Right cardiac atrium (tissue), 5 donors: ENCODE data around the gene SLC35D1. TPM values are rescaled to one million over a fixed set of nuclear protein-coding genes. Genes with fewer than 3 reads are reported as not detected.
A peak's percentile ranks its signal among the peaks of the same experiment; 100 is the strongest.
"Not testable (repeated sequence)": the region's sequence is repeated elsewhere in the genome, so short reads cannot be mapped to it uniquely, and the experiment has no call there.

Source experiments
- ATAC-seq, 2 donors: fragments of 200-7000 bp; cut with Tn5 transposase; one replicate each; pipeline versions ENCODE4 v1.8.0 to v1.9.1; 2020; ENCODE audit warnings: moderate library complexity in 2 of 2, mild to moderate bottlenecking in 1 of 2
- DNase-seq, 3 donors: peaks; one replicate each; pipeline ENCODE4 v3.0.0-alpha.2; 2020
- H3K27ac ChIP-seq: one replicate; pipeline ENCODE4 v1.5.1; 2013; ENCODE audit warnings: mild to moderate bottlenecking, low read length, control low read depth, moderate library complexity
- H3K27me3 ChIP-seq: one replicate; pipeline ENCODE4 v1.6.1; 2013; ENCODE audit not compliant: control insufficient read depth, insufficient read depth
- H3K4me1 ChIP-seq: one replicate; pipeline ENCODE4 v1.6.1; 2013; ENCODE audit warnings: low read length; ENCODE audit not compliant: control insufficient read depth, insufficient read depth
- H3K4me3 ChIP-seq: one replicate; pipeline ENCODE4 v1.5.1; 2013; ENCODE audit warnings: low read length, control low read depth
- H3K9me3 ChIP-seq: one replicate; pipeline ENCODE4 v1.6.1; 2013; ENCODE audit warnings: low read length; ENCODE audit not compliant: control insufficient read depth
- WGBS: extraction: QIAGEN DNeasy Blood & Tissue Kit; methylation state at CpG from one replicate; pipeline ENCODE4 v1.1.7; 2013; 5-methylcytosine and 5-hydroxymethylcytosine counted together
- intact Hi-C, 4 donors: fragments of 100-400 bp; cut with DNase I; formaldehyde crosslinking; loops; one replicate each; pipeline versions ENCODE4 v1.11.0 to v1.14.0; 2022 to 2023
- polyA plus RNA-seq: library from polyadenylated mRNA; stranded (reverse); fragments of 200-250 nt; gene quantifications from one replicate; pipeline ENCODE4 v1.2.3, GENCODE V29; 2013
- total RNA-seq, 4 donors: library from RNA; stranded (reverse); fragmentation: NEBNext Ultra II Directional; extraction: Animal tissue kit (Norgen Biotek cat#: 25700); gene quantifications; one replicate each; pipeline ENCODE4 v1.2.1, GENCODE V29; 2021
- donor health status: healthy with polysubstance abuse.
- donor health status: DM: no; HTN: yes; CAD: no.
- donor health status: DM: no; HTN: no; CAD: no.
- donor health status: DM: no; HTN: yes; CAD: no; lungs with severe emphysema.
- donor health status: DM: yes; HTN: yes; CAD: no.

SLC35D1 gene
- total and polyA plus RNA-seq, 5 donors = 2.4 to 4.6 (median 3.9) TPM

DNA sequence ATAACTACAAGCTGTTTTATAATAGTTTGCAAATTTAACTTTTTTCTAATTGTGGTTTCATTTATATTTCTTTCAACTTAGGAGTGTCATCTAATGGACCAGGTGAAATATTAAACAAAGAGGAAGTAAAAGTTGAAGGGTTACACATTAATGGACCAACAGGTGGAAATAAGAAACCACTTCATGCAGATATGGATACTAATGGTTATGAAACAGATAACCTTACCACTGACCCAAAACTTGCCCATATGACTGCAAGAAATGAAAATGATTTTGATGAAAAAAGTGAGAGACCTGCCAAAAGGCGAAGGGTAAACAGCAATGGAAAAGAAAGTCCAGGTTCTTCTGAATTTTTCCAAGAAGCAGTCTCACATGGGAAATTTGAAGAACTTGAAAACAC lies 69.5 kb downstream of the SLC35D1 start:
- Histone ChIP-seq H3K9me3 (no peaks in the 10 kb centered on the region), H3K27me3 (no peaks in the 10 kb centered on the region), H3K4me3 (no peak overlapping the region), H3K27ac (no peak overlapping the region), H3K4me1 (no peaks in the 10 kb centered on the region)
- DNase-seq = no peak
- intact Hi-C loops = no loop called here
- no peak for ATAC-seq
- WGBS = 97% methylated on average over 1 of the region's 1 CpG

GRCh38 chr1:66982561-66983260 lies 71.2 kb downstream of the SLC35D1 start:
- intact Hi-C loops = no loop called here
- WGBS = 92% methylated on average over 4 of the region's 4 CpGs

GRCh38 chr1:66981679-66982078 lies 72.3 kb downstream of the SLC35D1 start:
- intact Hi-C loops = no loop called here
- no peaks in the 10 kb centered on the region for H3K9me3 ChIP-seq
- no peaks in the 10 kb centered on the region for H3K27me3 ChIP-seq
- 39% methylated on average over 4 of the region's 4 CpGs for WGBS
- H3K27ac ChIP-seq = no peak overlapping the region
- H3K4me1 ChIP-seq = no peaks in the 10 kb centered on the region
- peak in 1 of 3 donors; percentile 61 for DNase-seq
- ATAC-seq = peak; percentile 64 to 80
- peak overlapping the region; percentile 45 for H3K4me3 ChIP-seq

More at GRCh38 chr1:66982561-66983260, 71.2 kb downstream of the SLC35D1 start:
- H3K4me1 ChIP-seq = no peaks in the 10 kb centered on the region
- ATAC-seq (no peak), DNase-seq (no peak)
- H3K4me3 ChIP-seq = no peak overlapping the region
- no peak overlapping the region for H3K27ac ChIP-seq
- no peaks in the 10 kb centered on the region for H3K27me3 ChIP-seq
- H3K9me3 ChIP-seq = no peaks in the 10 kb centered on the region

GRCh38 chr1:66980745-66981367 lies 73.1 kb downstream of the SLC35D1 start:
- peak overlapping the region; percentile 45 for H3K4me3 ChIP-seq
- no peak for DNase-seq
- no peaks in the 10 kb centered on the region for H3K9me3 ChIP-seq
- ATAC-seq = no peak
- no peaks in the 10 kb centered on the region for H3K27me3 ChIP-seq
- no peaks in the 10 kb centered on the region for H3K4me1 ChIP-seq
- H3K27ac ChIP-seq = no peak overlapping the region
- intact Hi-C loops = no loop called here
- 74% methylated on average over 1 of the region's 1 CpG for WGBS

DNA sequence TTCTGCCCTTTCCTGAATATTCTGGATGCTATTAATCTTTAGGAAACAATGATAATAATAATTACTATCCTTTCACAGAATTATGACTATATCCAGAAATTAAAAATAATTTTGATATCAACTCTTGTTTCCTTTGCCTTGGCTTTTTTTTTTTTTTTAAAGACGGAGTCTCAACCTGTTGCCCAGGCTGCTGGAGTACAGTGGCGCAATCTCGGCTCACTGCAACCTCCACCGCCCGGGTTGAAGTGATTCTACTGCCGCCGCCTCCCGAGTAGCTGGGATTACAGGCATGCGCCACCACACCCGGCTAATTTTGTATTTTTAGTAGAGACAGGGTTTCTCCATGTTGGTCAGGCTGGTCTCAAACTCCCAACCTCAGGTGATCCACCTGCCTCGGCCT lies 74.3 kb downstream of the SLC35D1 start:
- ATAC-seq, H3K9me3 ChIP-seq, H3K4me3 ChIP-seq, H3K4me1 ChIP-seq, DNase-seq, H3K27me3 ChIP-seq, intact Hi-C loops, H3K27ac ChIP-seq: not testable (repeated sequence)
- 99% methylated on average over 11 of the region's 11 CpGs for WGBS

DNA sequence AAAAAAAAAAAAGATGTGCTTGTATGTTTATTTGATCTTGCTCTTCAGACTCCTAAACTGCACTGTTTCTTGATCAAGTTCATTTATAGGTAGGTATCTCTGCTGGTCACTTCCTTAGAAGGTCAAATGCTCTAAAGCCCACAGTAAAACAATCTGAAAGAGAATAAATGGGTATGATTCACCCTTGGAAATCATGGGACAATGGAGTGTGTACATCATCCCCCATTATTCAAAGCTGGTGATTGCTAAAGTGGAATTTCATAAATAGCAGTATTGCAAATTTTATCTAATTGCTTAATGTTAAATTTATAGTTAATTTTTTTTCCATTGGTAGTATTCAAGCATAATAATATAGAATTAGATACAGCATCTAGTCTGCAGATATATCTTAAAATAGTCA lies 75.7 kb downstream of the SLC35D1 start:
- Histone ChIP-seq H3K27me3 (no peaks in the 10 kb centered on the region), H3K27ac (no peak overlapping the region), H3K9me3 (no peaks in the 10 kb centered on the region), H3K4me3 (no peak overlapping the region), H3K4me1 (no peaks in the 10 kb centered on the region)
- intact Hi-C loops = no loop called here
- DNase-seq = no peak
- no peak for ATAC-seq

GRCh38 chr1:66968574-66968973 lies 85.4 kb downstream of the SLC35D1 start:
- Histone ChIP-seq H3K27ac (no peak overlapping the region), H3K9me3 (no peaks in the 10 kb centered on the region), H3K27me3 (no peaks in the 10 kb centered on the region), H3K4me3 (no peak overlapping the region), H3K4me1 (no peaks in the 10 kb centered on the region)
- ATAC-seq = no peak
- 94% methylated on average over 3 of the region's 3 CpGs for WGBS
- intact Hi-C loops = no loop called here
- no peak for DNase-seq

- H3K9me3 ChIP-seq, H3K27ac ChIP-seq, H3K4me3 ChIP-seq, H3K4me1 ChIP-seq, DNase-seq, H3K27me3 ChIP-seq, intact Hi-C loops, ATAC-seq: not testable (repeated sequence)
- 96% methylated on average over 7 of the region's 7 CpGs for WGBS
Measured at GRCh38 chr1:66966188-66966873, 87.6 kb downstream of the SLC35D1 start.

- DNase-seq = no peak
- intact Hi-C loops = no loop called here
- H3K27me3 ChIP-seq = no peaks in the 10 kb centered on the region
Measured at GRCh38 chr1:66957938-66958337, 96.0 kb downstream of the SLC35D1 start.

DNA sequence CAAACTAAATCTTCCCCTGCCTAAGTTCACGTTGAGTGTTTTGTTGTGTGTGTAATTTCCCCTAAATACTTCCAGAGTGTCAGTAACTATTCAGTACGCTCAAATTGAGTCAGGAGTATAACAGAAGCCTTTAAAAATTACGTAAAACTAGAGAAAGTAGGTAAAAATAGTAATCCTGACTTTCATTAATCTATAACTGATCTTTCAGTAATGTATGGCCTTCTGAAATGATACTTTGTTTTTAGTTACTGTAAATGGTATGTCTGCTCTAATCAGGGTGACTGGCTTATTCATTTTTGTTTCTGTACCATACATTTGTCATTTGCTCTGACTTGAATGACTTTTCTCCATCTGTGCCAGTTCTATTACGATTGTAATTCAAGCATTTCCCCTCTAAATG lies 99.7 kb downstream of the SLC35D1 start:
- DNase-seq (no peak), ATAC-seq (no peak)
- H3K27me3 ChIP-seq = no peaks in the 10 kb centered on the region
- H3K4me1 ChIP-seq = no peaks in the 10 kb centered on the region
- WGBS = 88% methylated on average over 4 of the region's 4 CpGs
- H3K27ac ChIP-seq = no peak overlapping the region
- intact Hi-C loops = no loop called here
- H3K9me3 ChIP-seq = no peaks in the 10 kb centered on the region
- H3K4me3 ChIP-seq = no peak overlapping the region

More at GRCh38 chr1:66957938-66958337, 96.0 kb downstream of the SLC35D1 start:
- Histone ChIP-seq H3K9me3 (no peaks in the 10 kb centered on the region), H3K4me1 (no peaks in the 10 kb centered on the region), H3K4me3 (no peak overlapping the region), H3K27ac (no peak overlapping the region)
- WGBS = 94% methylated on average over 3 of the region's 3 CpGs
- ATAC-seq = no peak

DNA sequence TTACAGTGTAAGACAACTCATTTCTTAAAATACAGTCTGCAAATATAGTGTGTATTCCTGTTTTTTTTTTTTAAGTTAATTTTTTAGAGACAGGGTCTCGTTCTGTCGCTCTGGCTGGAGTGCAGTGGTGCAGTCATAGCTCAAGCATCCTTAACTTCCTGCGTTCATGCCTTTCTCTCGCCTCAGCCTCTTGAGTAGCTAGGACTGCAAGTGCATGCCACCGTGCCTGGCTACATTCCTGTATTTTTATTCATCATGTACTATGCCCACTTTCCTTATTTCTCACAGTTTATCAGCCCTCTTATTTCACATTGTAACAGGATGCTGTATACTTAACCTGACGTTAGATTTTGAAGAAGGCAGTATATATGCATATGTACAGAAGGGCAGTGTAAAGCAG lies 102.4 kb downstream of the SLC35D1 start:
- Histone ChIP-seq H3K9me3 (no peaks in the 10 kb centered on the region), H3K4me1 (no peaks in the 10 kb centered on the region), H3K27ac (no peak overlapping the region), H3K4me3 (no peak overlapping the region), H3K27me3 (no peaks in the 10 kb centered on the region)
- intact Hi-C loops = no loop called here
- no peak for ATAC-seq
- DNase-seq = no peak
- WGBS = 92% methylated on average over 6 of the region's 6 CpGs
